ENCODE data around the gene SIAH1.

Gene SIAH1

DNA sequence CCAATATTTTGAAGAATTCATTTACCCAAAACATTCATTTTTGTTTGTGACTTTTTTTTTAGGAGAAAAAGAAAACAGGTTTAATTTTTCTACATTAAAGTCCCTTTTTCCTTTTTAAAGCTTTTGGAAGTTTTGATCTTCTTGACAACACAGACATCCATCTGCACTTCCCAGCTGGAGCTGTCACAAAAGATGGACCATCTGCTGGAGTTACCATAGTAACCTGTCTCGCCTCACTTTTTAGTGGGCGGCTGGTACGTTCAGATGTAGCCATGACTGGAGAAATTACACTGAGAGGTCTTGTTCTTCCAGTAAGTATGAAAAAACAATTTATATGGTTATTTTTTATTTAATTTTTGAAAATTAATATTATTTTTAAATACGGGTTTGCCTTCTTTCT lies 37.2 kb downstream of the SIAH1 start:
- H3K9ac ChIP-seq (ENCODE audit: low read length), result no peak overlapping the region
- H3K27ac ChIP-seq (ENCODE audit: low read depth, low read length), result no peak overlapping the region
- no peaks in the 10 kb centered on the region for H3K9me3 ChIP-seq (ENCODE audit: control insufficient read depth, insufficient read depth, low read depth, low read length)
- no peaks in the 10 kb centered on the region for H3K27me3 ChIP-seq (ENCODE audit: control insufficient read depth, insufficient read depth, low read length)
- no peaks in the 10 kb centered on the region for H3K4me1 ChIP-seq (ENCODE audit: control insufficient read depth, insufficient read depth, low read length)
- H3K36me3 ChIP-seq (ENCODE audit: control insufficient read depth, insufficient read depth, low read length), result peaks cover 44% of the 10 kb centered on the region
- no peak overlapping the region for H3K4me3 ChIP-seq (ENCODE audit: low read depth, low read length)

DNA sequence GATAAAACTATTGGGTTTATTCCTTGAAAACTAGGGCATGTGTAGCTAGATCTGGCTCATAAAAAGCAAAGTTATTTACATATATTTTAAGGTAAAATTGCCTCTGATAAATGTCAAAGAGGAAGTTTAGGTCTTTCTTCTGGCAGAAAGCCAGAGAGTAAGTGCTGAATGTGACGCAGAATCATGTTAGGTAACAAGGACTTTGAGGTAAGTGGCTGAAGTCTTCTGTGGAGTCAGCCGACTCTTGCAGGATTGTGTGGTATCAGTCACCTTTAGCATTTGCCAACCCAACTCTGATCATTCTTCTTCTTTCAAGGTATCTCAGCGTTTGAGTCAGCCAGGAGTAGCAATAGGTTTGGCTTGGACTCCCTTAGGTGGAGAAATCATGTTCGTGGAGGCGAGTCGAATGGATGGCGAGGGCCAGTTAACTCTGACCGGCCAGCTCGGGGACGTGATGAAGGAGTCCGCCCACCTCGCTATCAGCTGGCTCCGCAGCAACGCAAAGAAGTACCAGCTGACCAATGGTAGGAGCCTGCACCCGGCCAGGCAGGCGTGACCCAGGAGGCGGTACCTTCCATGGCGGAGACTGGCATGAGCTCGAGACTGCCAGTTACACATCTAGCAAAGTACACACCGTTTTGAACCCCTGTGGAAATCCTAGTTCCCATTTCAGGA lies 37.9 kb downstream of the SIAH1 start:
- H3K4me1 ChIP-seq (ENCODE audit: control insufficient read depth, insufficient read depth, low read length), result no peaks in the 10 kb centered on the region
- no peaks in the 10 kb centered on the region for H3K9me3 ChIP-seq (ENCODE audit: control insufficient read depth, insufficient read depth, low read depth, low read length)
- no peak overlapping the region for H3K4me3 ChIP-seq (ENCODE audit: low read depth, low read length)
- no peak overlapping the region for H3K27ac ChIP-seq (ENCODE audit: low read depth, low read length)
- no peak overlapping the region for H3K9ac ChIP-seq (ENCODE audit: low read length)
- peaks cover 46% of the 10 kb centered on the region for H3K36me3 ChIP-seq (ENCODE audit: control insufficient read depth, insufficient read depth, low read length)
- no peaks in the 10 kb centered on the region for H3K27me3 ChIP-seq (ENCODE audit: control insufficient read depth, insufficient read depth, low read length)

DNA sequence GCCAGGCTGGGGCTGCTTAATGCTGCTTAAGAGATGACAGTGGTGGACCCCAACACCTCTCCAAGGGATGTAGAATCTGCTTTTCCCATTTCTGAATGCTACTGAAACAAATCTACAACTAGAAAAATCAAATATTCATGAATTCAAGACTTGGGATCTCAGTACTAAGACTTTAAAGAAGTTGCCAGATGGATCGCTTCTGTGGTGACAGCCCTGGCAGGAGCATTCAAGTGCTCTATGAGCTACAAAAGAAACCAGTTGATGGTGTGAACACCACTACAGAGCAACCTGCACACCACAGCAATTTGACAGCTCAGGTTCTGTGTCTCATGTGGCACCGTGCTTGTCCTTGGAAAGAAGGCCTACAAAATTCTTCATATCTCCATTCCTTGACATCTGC lies 42.6 kb downstream of the SIAH1 start:
- peaks cover 19% of the 10 kb centered on the region for H3K36me3 ChIP-seq (ENCODE audit: control insufficient read depth, insufficient read depth, low read length)
- H3K4me3 ChIP-seq (ENCODE audit: low read depth, low read length), result no peak overlapping the region
- no peak overlapping the region for H3K9ac ChIP-seq (ENCODE audit: low read length)
- H3K9me3 ChIP-seq (ENCODE audit: control insufficient read depth, insufficient read depth, low read depth, low read length), result no peaks in the 10 kb centered on the region
- no peaks in the 10 kb centered on the region for H3K4me1 ChIP-seq (ENCODE audit: control insufficient read depth, insufficient read depth, low read length)
- H3K27me3 ChIP-seq (ENCODE audit: control insufficient read depth, insufficient read depth, low read length), result no peaks in the 10 kb centered on the region
- H3K27ac ChIP-seq (ENCODE audit: low read depth, low read length), result no peak overlapping the region

DNA sequence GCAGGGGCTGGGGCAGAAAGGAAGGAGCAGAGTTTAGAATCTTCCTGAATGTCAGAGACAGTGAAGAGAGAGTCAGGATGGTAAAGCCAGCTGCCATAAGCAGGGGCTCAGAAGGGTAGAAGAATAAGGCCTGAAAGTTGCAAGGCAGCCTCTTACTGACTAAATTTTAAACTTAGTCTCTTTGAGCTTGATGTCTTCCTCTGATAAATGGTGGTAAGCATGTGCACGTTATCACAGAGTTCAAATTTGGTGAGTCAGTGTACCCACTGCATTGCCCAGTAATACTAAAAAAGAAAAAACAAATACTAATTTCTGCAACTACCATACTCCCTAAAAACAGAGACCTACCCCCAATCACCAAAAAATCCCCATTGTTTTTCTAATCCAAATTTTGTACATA lies 45.2 kb downstream of the SIAH1 start:
- H3K27me3 ChIP-seq (ENCODE audit: control insufficient read depth, insufficient read depth, low read length), result no peaks in the 10 kb centered on the region
- H3K9ac ChIP-seq (ENCODE audit: low read length), result no peak overlapping the region
- H3K4me3 ChIP-seq (ENCODE audit: low read depth, low read length), result no peak overlapping the region
- no peak overlapping the region for H3K27ac ChIP-seq (ENCODE audit: low read depth, low read length)
- peaks cover 25% of the 10 kb centered on the region for H3K36me3 ChIP-seq (ENCODE audit: control insufficient read depth, insufficient read depth, low read length)
- H3K9me3 ChIP-seq (ENCODE audit: control insufficient read depth, insufficient read depth, low read depth, low read length), result no peaks in the 10 kb centered on the region
- peaks cover 13% of the 10 kb centered on the region for H3K4me1 ChIP-seq (ENCODE audit: control insufficient read depth, insufficient read depth, low read length)

DNA sequence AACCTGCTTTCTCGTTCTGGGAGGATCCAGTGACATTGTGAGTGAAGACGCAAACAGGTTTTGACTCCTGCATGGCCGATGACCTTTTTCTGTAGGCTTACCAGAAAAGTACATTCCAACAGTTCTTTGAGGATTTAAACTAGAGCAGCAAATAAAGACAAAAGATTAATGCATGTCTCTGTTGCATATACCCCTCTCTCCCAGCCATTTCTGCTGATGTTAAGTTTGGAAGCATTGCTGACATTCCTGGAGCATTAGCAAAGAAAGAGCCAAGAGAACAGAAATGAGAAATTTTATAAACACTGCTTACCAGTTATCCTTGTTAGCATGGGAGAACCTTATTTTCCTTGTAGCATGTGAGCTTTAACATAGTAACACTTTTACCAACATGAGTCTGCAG lies 49.3 kb downstream of the SIAH1 start:
- H3K36me3 ChIP-seq (ENCODE audit: control insufficient read depth, insufficient read depth, low read length), result peaks cover 21% of the 10 kb centered on the region
- no peaks in the 10 kb centered on the region for H3K9me3 ChIP-seq (ENCODE audit: control insufficient read depth, insufficient read depth, low read depth, low read length)
- peak overlapping the region; percentile 57 for H3K9ac ChIP-seq (ENCODE audit: low read length)
- peak overlapping the region; percentile 69 for H3K27ac ChIP-seq (ENCODE audit: low read depth, low read length)
- peaks cover 14% of the 10 kb centered on the region for H3K4me1 ChIP-seq (ENCODE audit: control insufficient read depth, insufficient read depth, low read length)
- no peaks in the 10 kb centered on the region for H3K27me3 ChIP-seq (ENCODE audit: control insufficient read depth, insufficient read depth, low read length)
- H3K4me3 ChIP-seq (ENCODE audit: low read depth, low read length), result no peak overlapping the region

DNA sequence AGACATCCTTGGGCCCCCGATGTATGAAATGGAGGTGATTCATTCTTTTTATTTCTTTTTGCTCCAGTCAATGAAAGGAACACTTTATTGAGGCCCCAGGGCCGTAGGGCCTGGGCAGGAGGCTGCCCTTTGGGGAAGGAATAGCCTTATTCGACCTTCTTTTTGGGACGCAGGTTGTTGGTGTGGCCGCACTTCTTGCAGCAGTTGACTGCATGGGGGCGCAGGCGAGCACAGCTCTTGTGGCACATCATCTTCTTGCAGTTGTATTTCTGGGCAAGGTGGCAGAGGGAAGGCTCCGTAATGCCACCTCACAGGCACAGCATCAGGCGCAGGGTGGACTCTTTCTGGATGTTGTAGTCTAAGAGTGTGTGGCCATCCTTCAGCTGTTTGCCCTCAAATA lies 50.9 kb downstream of the SIAH1 start:
- Histone ChIP-seq H3K27ac (ENCODE audit: low read depth, low read length) (no peak overlapping the region), H3K27me3 (ENCODE audit: control insufficient read depth, insufficient read depth, low read length) (no peaks in the 10 kb centered on the region), H3K9me3 (ENCODE audit: control insufficient read depth, insufficient read depth, low read depth, low read length) (no peaks in the 10 kb centered on the region), H3K9ac (ENCODE audit: low read length) (no peak overlapping the region), H3K4me3 (ENCODE audit: low read depth, low read length) (no peak overlapping the region), H3K36me3 (ENCODE audit: control insufficient read depth, insufficient read depth, low read length) (peaks cover 17% of the 10 kb centered on the region), H3K4me1 (ENCODE audit: control insufficient read depth, insufficient read depth, low read length) (peaks cover 14% of the 10 kb centered on the region)

DNA sequence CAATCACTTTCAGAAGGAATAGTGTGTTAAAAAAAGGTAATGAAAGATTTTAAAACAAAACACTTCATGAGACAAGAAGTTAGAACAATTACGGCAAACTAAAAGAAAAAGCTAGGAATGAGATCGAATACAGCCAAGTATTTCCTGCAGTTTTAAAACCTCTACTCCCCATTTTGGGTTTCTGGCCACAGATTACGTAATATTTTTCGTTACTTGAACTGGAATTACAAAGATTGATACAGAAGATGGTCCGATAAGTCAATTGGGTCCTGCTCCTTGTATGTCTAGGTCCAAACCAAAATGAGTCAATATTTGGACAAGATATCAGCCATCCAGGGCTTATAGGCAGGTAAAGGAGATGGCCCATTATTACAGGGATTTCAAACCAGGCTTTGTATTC lies 52.2 kb downstream of the SIAH1 start:
- H3K4me3 ChIP-seq (ENCODE audit: low read depth, low read length), result no peak overlapping the region
- no peak overlapping the region for H3K9ac ChIP-seq (ENCODE audit: low read length)
- no peak overlapping the region for H3K27ac ChIP-seq (ENCODE audit: low read depth, low read length)
- H3K9me3 ChIP-seq (ENCODE audit: control insufficient read depth, insufficient read depth, low read depth, low read length), result no peaks in the 10 kb centered on the region
- H3K36me3 ChIP-seq (ENCODE audit: control insufficient read depth, insufficient read depth, low read length), result peaks cover 17% of the 10 kb centered on the region
- peaks cover 14% of the 10 kb centered on the region for H3K4me1 ChIP-seq (ENCODE audit: control insufficient read depth, insufficient read depth, low read length)
- no peaks in the 10 kb centered on the region for H3K27me3 ChIP-seq (ENCODE audit: control insufficient read depth, insufficient read depth, low read length)

DNA sequence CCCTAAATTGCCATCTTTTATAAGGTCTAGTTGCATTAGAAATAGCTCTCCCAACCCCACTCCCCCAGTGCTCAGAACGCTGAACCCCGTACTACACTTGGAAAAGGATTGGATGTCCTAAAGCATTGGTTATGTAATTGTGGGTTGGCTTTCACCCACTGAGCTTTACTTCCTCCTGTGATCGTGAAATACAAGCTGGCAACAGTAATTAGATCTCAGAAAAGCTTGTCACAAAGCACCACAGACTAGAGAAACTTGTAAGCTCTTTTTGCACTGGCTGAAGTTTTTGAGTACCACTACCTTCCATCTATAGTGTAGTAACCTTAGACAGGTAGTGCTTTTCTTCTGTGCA lies 54.4 kb downstream of the SIAH1 start:
- H3K9ac ChIP-seq (ENCODE audit: low read length), result no peak overlapping the region
- H3K4me3 ChIP-seq (ENCODE audit: low read depth, low read length), result no peak overlapping the region
- H3K27ac ChIP-seq (ENCODE audit: low read depth, low read length), result no peak overlapping the region
- H3K9me3 ChIP-seq (ENCODE audit: control insufficient read depth, insufficient read depth, low read depth, low read length), result no peaks in the 10 kb centered on the region
- no peaks in the 10 kb centered on the region for H3K27me3 ChIP-seq (ENCODE audit: control insufficient read depth, insufficient read depth, low read length)
- H3K36me3 ChIP-seq (ENCODE audit: control insufficient read depth, insufficient read depth, low read length), result peaks cover 14% of the 10 kb centered on the region
- H3K4me1 ChIP-seq (ENCODE audit: control insufficient read depth, insufficient read depth, low read length), result peaks cover 9% of the 10 kb centered on the region

DNA sequence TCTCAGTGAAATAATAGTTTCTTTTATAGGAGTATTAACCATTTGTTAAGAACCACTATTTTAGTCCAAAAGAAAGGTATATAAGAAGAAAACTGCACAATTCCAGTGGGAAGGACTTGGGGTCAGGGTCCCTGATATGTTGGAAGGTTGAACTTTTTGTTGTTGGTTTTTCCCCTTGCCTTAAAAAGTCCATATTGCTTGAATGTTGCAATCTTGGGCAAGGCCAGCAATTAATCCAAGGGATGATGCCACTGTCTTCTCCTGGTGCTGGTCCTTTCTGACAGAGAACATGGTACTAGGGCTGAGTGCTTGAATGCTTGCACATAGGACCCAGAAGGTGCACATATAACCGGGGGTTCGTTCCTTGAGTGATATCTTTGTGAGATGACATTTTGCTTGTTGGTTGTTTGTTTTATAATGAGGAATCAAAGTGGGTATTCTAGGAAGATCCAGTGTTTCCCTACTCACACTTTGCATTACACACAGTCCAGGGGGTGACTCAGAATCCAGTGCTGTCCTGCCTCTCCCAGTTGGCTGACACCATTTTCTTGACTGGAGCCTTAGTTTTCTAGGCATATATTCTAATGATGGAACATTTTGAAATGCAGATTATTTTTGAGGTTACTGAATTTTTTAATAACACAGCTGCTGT lies 54.9 kb downstream of the SIAH1 start:
- H3K4me3 ChIP-seq (ENCODE audit: low read depth, low read length), result no peak overlapping the region
- H3K27me3 ChIP-seq (ENCODE audit: control insufficient read depth, insufficient read depth, low read length), result no peaks in the 10 kb centered on the region
- peaks cover 10% of the 10 kb centered on the region for H3K36me3 ChIP-seq (ENCODE audit: control insufficient read depth, insufficient read depth, low read length)
- no peaks in the 10 kb centered on the region for H3K9me3 ChIP-seq (ENCODE audit: control insufficient read depth, insufficient read depth, low read depth, low read length)
- H3K27ac ChIP-seq (ENCODE audit: low read depth, low read length), result no peak overlapping the region
- no peak overlapping the region for H3K9ac ChIP-seq (ENCODE audit: low read length)
- H3K4me1 ChIP-seq (ENCODE audit: control insufficient read depth, insufficient read depth, low read length), result peaks cover 4% of the 10 kb centered on the region; the same call in 1 of the 2 replicates

DNA sequence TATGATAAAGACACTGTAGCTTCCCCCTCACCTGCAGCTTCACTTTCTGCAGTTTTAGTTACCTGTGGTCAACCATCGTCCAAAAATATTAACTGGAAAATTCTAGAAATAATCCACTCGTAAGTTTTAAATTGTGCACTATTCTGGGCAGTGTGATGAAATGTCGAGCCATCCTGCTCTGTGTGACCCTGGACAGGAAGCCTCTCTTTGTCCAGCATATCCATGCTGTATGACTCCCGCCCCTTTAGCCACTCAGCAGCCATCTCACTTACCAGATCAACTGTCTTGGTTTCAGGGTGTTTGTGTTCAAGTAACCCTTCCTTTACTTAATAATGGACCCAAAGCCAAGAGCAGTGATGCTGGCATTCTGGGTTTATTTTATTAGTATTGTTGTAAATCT lies 56.1 kb downstream of the SIAH1 start:
- Histone ChIP-seq H3K36me3 (ENCODE audit: control insufficient read depth, insufficient read depth, low read length) (no peaks in the 10 kb centered on the region), H3K9me3 (ENCODE audit: control insufficient read depth, insufficient read depth, low read depth, low read length) (no peaks in the 10 kb centered on the region), H3K4me1 (ENCODE audit: control insufficient read depth, insufficient read depth, low read length) (no peaks in the 10 kb centered on the region), H3K27me3 (ENCODE audit: control insufficient read depth, insufficient read depth, low read length) (no peaks in the 10 kb centered on the region), H3K9ac (ENCODE audit: low read length) (no peak overlapping the region), H3K4me3 (ENCODE audit: low read depth, low read length) (no peak overlapping the region), H3K27ac (ENCODE audit: low read depth, low read length) (no peak overlapping the region)

DNA sequence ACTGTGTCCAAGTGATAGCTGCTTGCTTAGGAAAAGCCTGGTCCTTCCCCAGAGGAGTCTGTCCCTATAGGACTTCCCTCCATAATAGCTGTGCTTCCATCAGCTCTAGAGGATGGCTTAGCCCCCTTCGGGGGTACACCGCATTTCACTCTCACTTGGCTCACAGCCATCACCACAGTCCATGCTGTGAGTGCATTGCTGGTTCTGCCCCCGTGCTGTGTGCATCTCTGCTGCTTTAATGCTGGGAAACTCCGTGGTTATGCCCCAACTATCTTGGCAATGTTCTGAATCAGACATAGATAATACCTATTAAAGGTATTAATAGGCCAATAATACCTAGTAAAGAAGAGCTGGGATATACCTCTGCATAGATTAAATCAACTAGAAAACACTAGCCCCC lies 58.3 kb downstream of the SIAH1 start:
- Histone ChIP-seq H3K36me3 (ENCODE audit: control insufficient read depth, insufficient read depth, low read length) (no peaks in the 10 kb centered on the region), H3K27ac (ENCODE audit: low read depth, low read length) (no peak overlapping the region), H3K27me3 (ENCODE audit: control insufficient read depth, insufficient read depth, low read length) (no peaks in the 10 kb centered on the region), H3K9ac (ENCODE audit: low read length) (no peak overlapping the region), H3K4me3 (ENCODE audit: low read depth, low read length) (no peak overlapping the region), H3K9me3 (ENCODE audit: control insufficient read depth, insufficient read depth, low read depth, low read length) (no peaks in the 10 kb centered on the region), H3K4me1 (ENCODE audit: control insufficient read depth, insufficient read depth, low read length) (no peaks in the 10 kb centered on the region)
